Endodermal cell (in vitro differentiated cells): ENCODE data around the gene ITGB1BP2. TPM values are rescaled to one million over a fixed set of nuclear protein-coding genes. Genes with fewer than 3 reads are reported as not detected.
"Not testable (repeated sequence)": the region's sequence is repeated elsewhere in the genome, so short reads cannot be mapped to it uniquely, and the experiment has no call there.

ENCODE experiments used
- DNase-seq: peaks from one replicate; pipeline ENCODE4 v3.0.0-alpha.2; 2017
- H3K27ac ChIP-seq: 2 replicates; pipeline ENCODE4 v1.5.1; 2013; ENCODE audit warnings: mild to moderate bottlenecking, low read depth, low read length, moderate library complexity
- H3K27me3 ChIP-seq: 2 replicates; pipeline ENCODE4 v1.6.1; 2013; ENCODE audit warnings: mild to moderate bottlenecking, low read length, moderate library complexity; ENCODE audit not compliant: insufficient read depth, control insufficient read depth, poor library complexity, severe bottlenecking
- H3K36me3 ChIP-seq: 2 replicates; pipeline ENCODE4 v1.7.0; 2013; ENCODE audit warnings: mild to moderate bottlenecking, low read length, moderate library complexity; ENCODE audit not compliant: control insufficient read depth, insufficient read depth
- H3K4me1 ChIP-seq: one replicate; pipeline ENCODE4 v1.7.0; 2013; ENCODE audit warnings: low read length; ENCODE audit not compliant: control insufficient read depth, insufficient read depth
- H3K4me3 ChIP-seq: 2 replicates; pipeline ENCODE4 v1.5.1; 2013; ENCODE audit warnings: mild to moderate bottlenecking, low read length, moderate library complexity
- H3K9ac ChIP-seq: 2 replicates; pipeline ENCODE4 v1.6.1; 2013; ENCODE audit warnings: mild to moderate bottlenecking, low read length, moderate library complexity; ENCODE audit not compliant: poor library complexity, severe bottlenecking; ENCODE audit errors: extremely low read depth
- H3K9me3 ChIP-seq: 2 replicates; pipeline ENCODE4 v1.6.1; 2013; ENCODE audit warnings: mild to moderate bottlenecking, low read length, moderate library complexity; ENCODE audit not compliant: control insufficient read depth
- H3K27ac Mint-ChIP-seq: 2 replicates; pipeline ENCODE4 v1.8.0; 2020; ENCODE audit warnings: mixed read lengths
- H3K27me3 Mint-ChIP-seq: 2 replicates; pipeline ENCODE4 v1.8.0; 2021; ENCODE audit warnings: mild to moderate bottlenecking, mixed read lengths; ENCODE audit not compliant: insufficient read depth
- H3K36me3 Mint-ChIP-seq: 2 replicates; pipeline ENCODE4 v1.8.0; 2020; ENCODE audit warnings: low read depth, mixed read lengths
- H3K4me1 Mint-ChIP-seq: 2 replicates; pipeline ENCODE4 v1.8.0; 2020; ENCODE audit warnings: mixed read lengths
- H3K4me3 Mint-ChIP-seq: 2 replicates; pipeline ENCODE4 v1.8.0; 2020; ENCODE audit warnings: mild to moderate bottlenecking, moderate library complexity, mixed read lengths
- H3K9me3 Mint-ChIP-seq: 2 replicates; pipeline ENCODE4 v1.8.0; 2020; ENCODE audit warnings: mild to moderate bottlenecking, mixed read lengths
- CTCF ChIP-seq: fragments of 200-600 bp; sonication (generic); conservative IDR thresholded peaks from 2 replicates; pipeline ENCODE4 v1.5.0; 2021; ENCODE audit warnings: antibody characterized with exemption, mild to moderate bottlenecking
- WGBS, 2 experiments: methylation state at CpG; one replicate each; pipeline versions ENCODE4 v1.1.5 to v1.1.7; 2013; ENCODE audit warnings: missing lambda C conversion rate in 2 of 2, mixed read lengths in 1 of 2; ENCODE audit not compliant: insufficient coverage in 1 of 2, insufficient read length in 1 of 2; 5-methylcytosine and 5-hydroxymethylcytosine counted together
- total RNA-seq, 2 donors: library from RNA; stranded (reverse); fragmentation: NEBNext Ultra II Directional in 1 of 2; extraction: Animal tissue kit (Norgen Biotek cat#: 25700) in 1 of 2; gene quantifications; 2 replicates in 1 of 2; 3 replicates in 1 of 2; pipeline ENCODE4 v1.2.1, GENCODE V29; 2021

The ITGB1BP2 gene
- total RNA-seq, 2 donors from 2014 or later = 4.1 to 6.1 TPM

DNA sequence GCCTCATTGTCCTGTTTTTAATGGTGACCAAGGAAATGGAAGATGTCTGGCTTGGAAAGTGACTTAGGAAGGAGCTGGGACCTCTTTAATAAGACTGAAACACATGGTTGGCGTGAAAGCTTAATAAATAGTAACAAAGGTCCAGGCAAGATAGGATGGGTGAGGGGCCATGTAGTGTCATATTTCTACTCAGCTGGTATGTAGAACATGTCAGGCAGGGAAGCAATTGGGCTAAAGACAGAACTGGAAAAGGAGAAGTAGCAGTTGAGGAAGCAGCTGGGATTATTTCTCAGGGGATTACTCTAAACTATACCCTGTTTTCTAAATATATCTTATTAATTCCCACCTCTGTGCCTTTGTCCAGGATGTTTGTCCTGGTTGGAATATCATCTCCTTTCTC, 18.6 kb downstream of the ITGB1BP2 start:
- TF ChIP-seq CTCF = no peak
- no peak overlapping the region for H3K9ac ChIP-seq
- Mint-ChIP-seq H3K27ac (no peak overlapping the region), H3K4me1 (no peaks in the 10 kb centered on the region), H3K9me3 (peaks cover 52% of the 10 kb centered on the region), H3K36me3 (peaks cover 15% of the 10 kb centered on the region), H3K27me3 (no peaks in the 10 kb centered on the region), H3K4me3 (no peak overlapping the region)
- H3K4me1 ChIP-seq = no peaks in the 10 kb centered on the region
- no peak for DNase-seq
- H3K36me3 ChIP-seq = no peaks in the 10 kb centered on the region
- no peaks in the 10 kb centered on the region for H3K27me3 ChIP-seq
- WGBS, 2 experiments = 95 to 100% methylated on average over 1 of the region's 1 CpG
- H3K27ac ChIP-seq = no peak overlapping the region
- no peak overlapping the region for H3K4me3 ChIP-seq
- H3K9me3 ChIP-seq = no peaks in the 10 kb centered on the region

GRCh38 chrX:71321731-71322130, 20.2 kb downstream of the ITGB1BP2 start:
- no CpG with 5 or more reads among the region's 1 CpG for WGBS, 2 experiments
- no peaks in the 10 kb centered on the region for H3K4me1 Mint-ChIP-seq
- no peak overlapping the region for H3K4me3 Mint-ChIP-seq
- no peak for TF ChIP-seq CTCF
- peaks cover 6% of the 10 kb centered on the region for H3K9me3 ChIP-seq
- H3K27me3 ChIP-seq = no peaks in the 10 kb centered on the region
- DNase-seq = no peak
- peaks cover 4% of the 10 kb centered on the region for H3K36me3 ChIP-seq
- no peak overlapping the region for H3K27ac ChIP-seq
- H3K4me3 ChIP-seq = no peak overlapping the region
- H3K27ac Mint-ChIP-seq = no peak overlapping the region
- H3K27me3 Mint-ChIP-seq = no peaks in the 10 kb centered on the region
- H3K9ac ChIP-seq = no peak overlapping the region
- H3K36me3 Mint-ChIP-seq = peaks cover 17% of the 10 kb centered on the region
- H3K9me3 Mint-ChIP-seq = peaks cover 47% of the 10 kb centered on the region
- H3K4me1 ChIP-seq = no peaks in the 10 kb centered on the region

DNA sequence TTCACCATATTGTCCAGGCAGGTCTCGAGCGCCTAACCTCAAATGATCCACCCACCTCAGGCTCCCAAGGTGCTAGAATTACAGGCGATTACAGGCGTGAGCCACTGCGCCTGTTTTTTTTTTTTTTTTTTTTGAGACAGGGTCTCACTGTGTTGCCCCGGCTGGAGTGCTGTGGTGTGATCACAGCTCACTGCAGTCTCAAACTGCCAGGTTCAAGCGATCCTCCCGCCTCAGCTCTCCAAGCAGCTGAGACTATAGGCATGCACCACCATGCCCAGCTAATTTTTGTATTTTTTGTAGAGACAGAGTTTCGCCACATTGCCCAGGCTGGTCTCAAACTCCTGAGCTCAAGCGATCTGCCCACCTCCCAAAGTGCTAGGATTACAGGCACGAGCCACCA, 22.9 kb downstream of the ITGB1BP2 start:
- H3K4me1 ChIP-seq, H3K27ac Mint-ChIP-seq, DNase-seq, H3K27ac ChIP-seq, H3K27me3 Mint-ChIP-seq, H3K27me3 ChIP-seq, H3K4me3 ChIP-seq, H3K4me3 Mint-ChIP-seq, H3K9ac ChIP-seq, H3K4me1 Mint-ChIP-seq: not testable (repeated sequence)
- H3K36me3 Mint-ChIP-seq = peaks cover 25% of the 10 kb centered on the region
- H3K9me3 Mint-ChIP-seq = peaks cover 53% of the 10 kb centered on the region
- peaks cover 14% of the 10 kb centered on the region for H3K36me3 ChIP-seq
- WGBS, 2 experiments = 96 to 97% methylated on average over 4 to 11 of the region's 11 CpGs
- H3K9me3 ChIP-seq = peaks cover 11% of the 10 kb centered on the region

- no peak overlapping the region for H3K4me3 ChIP-seq
- H3K36me3 ChIP-seq = peaks cover 14% of the 10 kb centered on the region
- H3K27ac ChIP-seq = no peak overlapping the region
- Mint-ChIP-seq H3K27ac (no peak overlapping the region), H3K4me3 (no peak overlapping the region), H3K36me3 (peaks cover 22% of the 10 kb centered on the region), H3K4me1 (no peaks in the 10 kb centered on the region), H3K9me3 (peaks cover 61% of the 10 kb centered on the region), H3K27me3 (no peaks in the 10 kb centered on the region)
- no peaks in the 10 kb centered on the region for H3K27me3 ChIP-seq
- no peak for TF ChIP-seq CTCF
- no peak for DNase-seq
- H3K4me1 ChIP-seq = no peaks in the 10 kb centered on the region
- 89 to 100% methylated on average over 1 to 2 of the region's 3 CpGs for WGBS, 2 experiments
- peaks cover 11% of the 10 kb centered on the region for H3K9me3 ChIP-seq
- H3K9ac ChIP-seq = no peak overlapping the region
Observed at GRCh38 chrX:71326394-71326793, 24.8 kb downstream of the ITGB1BP2 start.

GRCh38 chrX:71349151-71349665, 47.7 kb downstream of the ITGB1BP2 start:
- WGBS, 2 experiments = 90% methylated on average over 2 of the region's 5 CpGs; no CpG with 5 or more reads in 1 of the 2 experiments
- H3K27ac ChIP-seq, H3K4me3 ChIP-seq, H3K36me3 Mint-ChIP-seq, DNase-seq, H3K9ac ChIP-seq, H3K4me1 ChIP-seq, H3K9me3 ChIP-seq, H3K27me3 Mint-ChIP-seq, H3K4me1 Mint-ChIP-seq, H3K36me3 ChIP-seq, H3K4me3 Mint-ChIP-seq, H3K27ac Mint-ChIP-seq, H3K27me3 ChIP-seq: not testable (repeated sequence)
- H3K9me3 Mint-ChIP-seq = peaks cover 40% of the 10 kb centered on the region
